ENCODE measurements around the gene PRR18.

- no peak for TF ChIP-seq CTCF (IDR thresholded peaks at IDR 0.05)
- no peak for TF ChIP-seq REST (IDR thresholded peaks at IDR 0.05; ENCODE audit: insufficient read depth in 1 of 2, low read depth in 2 of 2, low read length in 1 of 2)
- no peak for TF ChIP-seq SIN3A (IDR thresholded peaks at IDR 0.05; ENCODE audit: borderline replicate concordance, insufficient read depth, low read depth, low read length)
These were observed 7.7 kb downstream of the PRR18 start for GRCh38 chr6:166300357-166300987.
